Stimulated activated CD4-positive, alpha-beta T cell treated with anti-CD3 and anti-CD28 coated beads, TNF-alpha, amount 100 ng/mL, for 1 hour (primary cell): Measurements from ENCODE around the gene PLA2G2E.
"Not testable (repeated sequence)": the region's sequence is repeated elsewhere in the genome, so short reads cannot be mapped to it uniquely, and the experiment has no call there.

Experiments
- DNase-seq, 3 donors: peaks; one replicate each; pipeline ENCODE4 v3.0.0-alpha.2; 2020; ENCODE audit warnings: low read depth in 3 of 3, low spot score in 1 of 3

The PLA2G2E gene

DNA sequence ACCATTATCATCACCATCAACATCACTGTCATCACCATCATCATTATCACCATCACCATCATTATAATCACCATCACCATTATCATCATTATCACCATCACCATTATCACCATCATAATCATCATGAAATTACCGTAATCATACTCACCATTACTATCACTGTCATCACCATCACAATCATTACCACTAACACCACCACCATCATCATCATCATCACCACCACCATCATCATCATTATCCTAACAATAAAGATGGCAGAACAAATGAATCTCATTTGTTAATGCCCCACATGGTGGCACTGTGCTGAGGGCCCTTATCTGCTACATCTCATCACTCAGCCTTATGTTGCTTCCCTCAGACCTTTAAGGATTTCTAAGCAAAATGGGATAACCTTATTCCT lies 9.4 kb upstream of the PLA2G2E start:
- DNase-seq: no peak

DNA sequence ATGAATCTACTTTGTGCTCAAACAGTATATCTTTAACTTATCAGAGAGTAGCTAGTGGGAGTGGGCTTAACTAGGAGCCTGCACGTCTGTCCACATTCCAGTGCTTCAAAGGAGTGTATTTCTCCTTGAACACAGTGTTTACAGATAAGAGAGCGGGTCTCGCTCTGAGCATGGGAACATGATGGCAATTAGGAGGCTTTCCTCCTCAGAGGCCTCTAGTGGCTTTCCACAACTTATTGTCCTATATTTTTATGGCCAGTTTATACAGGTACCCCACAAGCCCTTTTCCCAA lies 3.7 kb upstream of the PLA2G2E start:
- not testable (repeated sequence) for DNase-seq

DNA sequence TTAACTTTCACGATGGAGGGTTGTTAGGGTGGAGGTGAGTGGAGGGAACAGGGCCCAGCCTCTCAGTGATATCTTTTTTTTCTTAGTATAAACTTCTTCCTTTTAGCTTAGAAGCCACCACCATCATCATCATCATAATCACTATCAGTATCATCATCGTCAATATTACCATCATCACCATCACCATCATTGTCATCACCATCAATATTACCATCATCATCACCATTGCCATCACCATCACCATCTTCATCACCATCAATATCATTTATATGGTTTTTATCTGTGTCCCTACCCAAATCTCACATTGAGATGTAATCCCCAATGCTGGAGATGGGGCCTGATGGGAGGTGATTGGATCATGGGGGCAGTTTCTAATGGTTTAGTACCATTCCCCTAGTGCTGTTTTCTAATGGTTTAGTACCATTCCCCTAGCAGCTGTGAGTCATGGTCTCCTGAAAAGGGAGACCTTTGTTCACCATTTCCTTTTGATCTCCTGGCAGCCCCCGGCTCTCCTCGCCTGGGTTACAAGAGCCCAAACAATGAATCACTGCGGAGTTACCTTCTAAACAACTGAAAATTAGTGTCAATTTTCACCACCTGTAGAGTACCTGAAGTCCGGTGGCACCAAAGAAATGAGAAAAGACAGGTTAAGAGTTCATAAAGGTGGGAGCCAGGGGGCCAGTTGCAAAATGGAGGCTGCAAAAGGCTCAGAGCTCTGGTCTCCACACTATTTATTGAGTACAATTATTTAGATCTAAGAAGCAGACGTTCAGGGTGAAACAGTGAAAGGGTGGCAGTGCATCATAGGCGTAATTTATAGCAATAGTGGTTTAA lies 3.1 kb upstream of the PLA2G2E start:
- no peak for DNase-seq

DNA sequence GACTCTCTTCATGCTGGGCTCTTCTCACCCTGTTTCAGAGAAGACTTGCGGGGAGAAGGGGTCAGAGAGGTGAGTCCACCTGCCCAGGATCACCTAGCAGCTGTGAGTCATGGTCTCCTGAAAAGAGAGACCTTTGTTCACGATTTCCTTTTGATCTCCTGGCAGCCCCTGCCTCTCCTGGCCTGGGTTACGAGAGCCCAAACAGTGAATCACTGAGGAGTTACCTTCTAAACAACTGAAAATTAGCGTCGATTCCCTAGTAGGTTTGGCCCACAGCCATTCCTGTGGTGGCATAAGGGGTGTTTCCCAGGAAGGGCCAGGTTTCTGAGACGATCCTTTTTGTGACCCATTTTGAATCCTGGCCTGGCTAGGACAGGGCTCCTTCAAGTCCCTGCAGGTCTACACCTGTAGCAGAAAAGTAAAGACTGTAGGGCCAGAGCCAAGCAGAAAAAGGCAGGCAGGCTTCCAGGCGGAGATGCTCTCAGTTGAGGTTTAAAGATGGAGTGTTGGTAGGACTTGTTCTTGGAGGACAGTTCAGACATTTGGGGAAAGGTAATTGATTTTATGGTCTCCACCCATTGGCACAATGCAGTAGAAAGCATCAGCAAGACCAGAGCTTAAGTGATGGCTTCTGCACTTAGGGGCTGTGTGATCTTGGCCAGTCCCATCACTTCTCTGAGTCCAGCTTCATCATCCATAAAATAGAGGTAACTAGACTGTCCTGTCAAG lies 2.1 kb upstream of the PLA2G2E start:
- no peak for DNase-seq

DNA sequence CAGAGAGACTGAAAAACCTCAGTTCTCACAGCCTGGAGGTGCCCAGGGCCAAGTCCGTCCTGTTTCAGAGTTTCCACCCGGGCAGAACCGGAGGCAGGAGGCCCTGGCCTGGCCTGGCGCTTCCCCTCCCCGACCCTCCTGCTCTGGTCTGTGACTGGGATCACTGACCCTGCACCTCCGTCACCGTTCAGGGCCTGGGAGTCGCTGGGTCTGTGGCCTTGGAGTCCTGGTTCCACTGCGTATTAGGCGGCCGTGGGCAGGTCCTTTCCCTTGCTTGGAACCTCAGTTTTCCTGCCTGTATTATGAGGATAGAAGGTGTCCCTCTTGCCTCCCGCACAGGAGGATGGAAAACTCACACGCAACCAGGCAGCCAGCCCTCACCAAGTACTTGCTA lies 533 bp upstream of the PLA2G2E start:
- DNase-seq: no peak

DNA sequence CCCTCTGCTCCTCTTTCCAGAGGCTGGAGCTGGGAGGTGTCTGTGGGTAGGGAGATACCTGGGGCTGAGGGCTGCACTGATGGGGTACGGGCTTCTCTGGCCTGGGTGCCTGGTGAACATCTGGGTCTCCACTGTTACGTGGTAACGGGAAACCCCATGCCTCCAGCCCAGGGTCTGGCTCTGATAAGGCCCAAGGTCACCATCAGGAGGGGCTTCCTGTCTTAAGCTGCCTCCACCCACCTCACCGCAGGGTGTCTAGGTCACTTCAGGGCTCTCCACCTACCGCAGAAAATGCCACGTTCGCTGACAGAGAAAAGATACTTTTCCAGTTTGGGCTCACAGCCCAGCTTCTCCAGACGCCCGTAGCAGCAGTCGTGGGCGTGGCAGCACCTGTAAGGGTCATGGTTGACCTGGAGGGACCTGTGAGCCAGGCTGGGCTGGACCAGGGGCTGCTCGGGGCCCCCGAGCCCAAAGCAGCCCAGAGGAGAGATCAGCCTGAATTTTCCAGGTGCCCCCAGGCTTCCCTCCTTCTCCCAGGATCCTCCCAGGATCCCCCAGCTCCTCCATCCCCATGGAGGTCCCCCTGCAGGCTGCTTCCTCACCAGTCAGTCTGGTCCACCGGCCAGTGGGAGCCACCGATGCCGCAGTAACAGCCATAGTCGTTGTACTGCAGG lies 1.3 kb downstream of the PLA2G2E start:
- no peak for DNase-seq

DNA sequence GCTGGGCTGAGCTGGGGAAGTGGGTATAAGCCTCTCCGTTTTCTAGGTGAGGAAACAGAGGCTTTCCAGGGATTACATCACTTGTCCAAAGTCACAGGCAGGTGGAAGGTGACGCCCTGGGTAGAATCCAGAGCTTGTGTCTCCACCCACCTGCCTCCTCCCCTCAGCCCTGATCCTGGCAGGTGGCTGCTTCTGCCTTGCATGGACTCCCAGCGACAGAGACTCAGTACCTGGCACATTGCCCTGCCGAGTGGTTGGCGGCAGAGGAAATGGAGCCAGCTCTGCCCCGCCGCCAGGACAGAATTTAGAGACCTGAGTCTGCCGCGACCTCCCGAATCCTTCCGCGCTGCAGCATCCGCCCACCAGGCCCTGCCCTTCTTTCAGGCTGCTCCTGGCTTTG lies 2.1 kb downstream of the PLA2G2E start:
- DNase-seq: no peak

DNA sequence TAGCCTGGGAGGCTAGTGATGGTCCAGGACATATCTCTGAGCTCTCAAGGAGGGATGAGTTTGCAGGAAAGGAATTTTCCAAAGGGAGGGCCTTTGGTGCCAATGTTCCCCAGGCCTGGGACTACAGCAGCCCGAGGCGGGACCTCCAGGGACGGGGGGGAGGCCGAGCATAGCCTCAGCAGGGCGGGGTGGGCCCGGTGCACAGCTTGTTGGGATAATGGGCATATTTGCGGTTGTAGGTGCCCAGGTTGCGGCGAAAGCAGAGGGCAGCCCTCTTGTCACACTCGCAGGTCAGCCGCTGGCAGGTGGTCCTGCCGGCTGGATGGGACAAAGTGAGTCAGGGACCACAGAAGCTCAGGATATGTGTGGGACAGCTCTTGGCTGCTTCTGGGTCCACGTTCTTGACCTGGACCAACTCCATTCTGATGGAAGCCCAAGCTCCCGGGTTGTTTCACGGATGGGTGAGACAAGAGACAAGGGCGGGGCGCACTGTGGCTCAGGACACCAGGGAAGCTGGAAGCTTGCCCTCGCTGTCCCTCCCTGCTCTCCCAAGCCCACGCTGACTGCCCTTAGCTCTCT lies 3.2 kb downstream of the PLA2G2E start:
- no peak for DNase-seq

DNA sequence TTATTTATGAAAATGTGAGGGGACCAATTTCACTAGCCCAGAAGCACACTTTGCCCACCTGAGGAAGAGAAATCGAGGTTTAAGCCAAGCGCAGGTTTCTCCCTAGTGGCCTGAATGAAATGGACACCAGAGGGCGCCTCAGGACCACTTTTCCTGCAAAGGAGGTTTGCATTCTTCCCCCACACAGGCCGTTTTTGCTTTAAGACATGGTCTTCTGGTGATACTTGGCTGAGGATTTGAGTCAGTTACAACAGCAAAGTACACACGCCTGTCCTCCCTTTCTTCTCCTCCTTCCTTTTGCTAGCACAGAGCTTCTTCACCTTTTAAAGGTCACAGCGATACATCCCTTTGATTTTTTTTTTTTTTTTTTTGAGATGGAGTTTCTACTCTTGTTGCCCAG lies 5.4 kb downstream of the PLA2G2E start:
- peak; percentile 42 to 74 (median 66) for DNase-seq

DNA sequence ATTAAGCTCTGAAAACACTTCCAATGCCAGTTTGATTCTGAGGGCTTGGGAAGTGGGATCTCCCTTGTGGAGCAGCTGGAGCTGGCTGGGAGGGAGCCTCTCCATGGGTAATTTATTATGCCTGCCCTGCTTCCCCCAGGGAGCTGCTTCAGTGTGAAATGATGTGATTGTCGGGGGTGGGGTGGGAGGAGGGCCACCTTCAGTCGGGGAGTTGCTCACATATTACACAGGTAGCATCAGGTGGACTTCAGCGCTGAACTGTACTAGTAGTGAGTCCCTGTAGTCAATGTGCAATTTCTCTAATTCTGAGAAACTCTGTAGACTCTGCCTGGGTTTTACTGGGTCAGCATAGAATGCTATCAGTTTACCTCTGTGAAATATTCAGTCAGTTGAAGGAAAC lies 12.8 kb downstream of the PLA2G2E start:
- DNase-seq: no peak

DNA sequence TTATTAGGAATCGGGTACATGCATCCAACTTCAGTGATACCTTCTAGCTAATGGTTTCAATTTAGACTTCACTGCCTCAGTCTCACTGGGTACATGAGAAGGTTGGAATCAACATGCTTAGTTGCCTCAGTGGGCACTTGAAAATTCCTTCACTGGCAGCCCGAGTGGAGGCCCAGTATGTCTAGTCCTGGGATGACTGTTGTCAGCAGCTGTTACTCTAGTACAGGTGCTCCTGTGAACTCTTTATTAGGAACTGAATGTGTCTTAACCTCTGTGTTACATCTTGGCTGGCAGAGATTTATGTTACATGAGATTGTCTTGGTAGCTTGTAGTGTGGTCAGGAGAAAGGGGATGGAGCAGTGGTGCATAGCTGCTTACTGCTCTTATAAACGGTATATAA lies 13.4 kb downstream of the PLA2G2E start:
- DNase-seq: no peak

DNA sequence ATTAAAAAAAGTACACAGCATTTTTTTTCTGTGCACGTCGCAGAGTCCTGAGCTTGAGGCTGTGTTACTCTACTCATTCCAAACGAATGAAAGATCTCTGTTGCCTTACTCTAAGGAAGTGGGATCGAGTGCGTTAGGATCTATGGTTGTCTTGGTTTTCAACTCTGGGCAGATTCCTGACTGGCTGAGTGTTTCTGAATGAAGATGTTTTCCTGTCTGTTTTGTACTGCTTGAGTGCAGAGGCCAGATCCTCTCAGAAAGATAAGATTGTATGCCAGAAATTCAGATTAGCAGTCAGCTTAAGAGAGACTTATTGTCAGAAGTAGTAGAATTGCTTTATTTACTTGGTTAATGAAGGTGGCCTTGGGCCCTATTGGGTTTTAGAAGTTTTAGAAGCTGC lies 14.0 kb downstream of the PLA2G2E start:
- DNase-seq: no peak

DNA sequence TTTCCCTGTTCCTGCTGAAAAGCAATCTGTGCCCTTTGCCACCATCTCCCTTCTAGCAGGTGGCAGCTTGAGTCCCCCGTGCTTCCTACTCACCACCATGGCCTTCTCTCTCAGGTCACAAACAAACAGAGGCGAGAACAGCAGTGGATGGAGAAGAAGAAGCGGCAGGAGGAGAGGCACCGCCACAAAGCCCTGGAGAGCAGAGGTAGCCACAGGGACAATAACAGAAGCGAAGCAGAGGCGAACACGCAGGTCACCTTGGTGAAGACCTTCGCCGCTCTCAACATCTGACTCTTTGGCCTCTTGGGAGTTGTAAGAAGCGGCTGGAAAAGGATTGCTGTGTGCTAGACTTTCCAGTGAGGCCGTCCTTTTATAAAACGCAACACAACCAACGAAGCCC lies 16.0 kb downstream of the PLA2G2E start:
- no peak for DNase-seq

DNA sequence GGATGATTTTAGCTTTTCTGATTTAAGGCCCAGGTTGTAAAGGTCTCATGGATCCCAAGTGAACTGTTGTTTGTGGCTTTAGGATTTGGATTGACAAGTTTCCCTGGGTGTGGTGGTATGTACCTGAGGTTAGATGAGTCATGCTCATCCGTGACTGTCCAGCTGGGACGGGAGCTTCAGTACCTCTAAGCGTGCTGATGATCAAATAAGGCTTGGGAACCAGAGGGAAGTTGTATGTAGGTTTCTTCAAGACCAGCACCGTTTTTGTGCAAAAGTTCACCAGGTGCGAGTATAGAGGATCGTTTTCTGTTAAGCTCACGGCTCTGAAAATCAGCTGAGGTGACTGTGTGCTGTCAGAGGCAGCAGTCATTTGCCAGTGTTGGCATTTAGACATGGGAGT lies 19.8 kb downstream of the PLA2G2E start:
- no peak for DNase-seq

DNA sequence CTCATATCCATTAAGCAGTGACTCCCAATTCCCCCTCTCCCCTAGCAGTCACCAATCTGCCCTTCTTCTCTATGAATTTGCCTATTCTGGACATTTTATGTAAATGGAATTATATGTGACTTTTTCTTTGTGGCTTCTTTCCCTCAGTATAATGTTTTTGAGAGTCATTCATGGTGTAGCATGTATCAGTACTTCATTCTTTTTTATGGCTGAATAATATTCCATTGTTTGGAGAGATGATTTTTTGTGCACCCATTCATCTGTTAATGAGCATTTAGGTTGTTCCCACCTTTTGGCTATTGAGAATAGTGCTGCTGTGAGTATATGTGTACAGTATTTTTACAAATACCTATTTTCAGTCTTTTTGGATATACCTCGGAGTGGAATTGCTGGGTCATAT lies 21.8 kb downstream of the PLA2G2E start:
- DNase-seq: no peak

DNA sequence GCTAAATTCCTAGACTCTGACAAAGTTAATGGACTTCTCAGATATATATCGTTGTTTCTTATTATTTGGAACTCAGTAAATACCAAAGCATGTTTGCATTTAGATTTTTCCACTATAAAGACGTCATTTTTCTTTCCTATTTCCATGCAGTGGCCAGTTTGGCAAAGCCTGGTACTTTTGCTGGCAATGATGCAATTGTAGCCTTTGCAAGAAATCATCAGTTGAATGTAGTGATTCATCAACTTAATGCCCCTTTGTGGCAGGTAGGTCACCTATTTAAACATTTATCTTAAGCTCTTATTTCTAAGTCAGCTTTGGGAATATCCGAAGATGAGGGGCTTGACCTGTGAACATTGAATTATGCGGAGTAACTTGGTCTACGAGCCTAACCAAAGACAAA lies 29.2 kb downstream of the PLA2G2E start:
- DNase-seq: no peak

DNA sequence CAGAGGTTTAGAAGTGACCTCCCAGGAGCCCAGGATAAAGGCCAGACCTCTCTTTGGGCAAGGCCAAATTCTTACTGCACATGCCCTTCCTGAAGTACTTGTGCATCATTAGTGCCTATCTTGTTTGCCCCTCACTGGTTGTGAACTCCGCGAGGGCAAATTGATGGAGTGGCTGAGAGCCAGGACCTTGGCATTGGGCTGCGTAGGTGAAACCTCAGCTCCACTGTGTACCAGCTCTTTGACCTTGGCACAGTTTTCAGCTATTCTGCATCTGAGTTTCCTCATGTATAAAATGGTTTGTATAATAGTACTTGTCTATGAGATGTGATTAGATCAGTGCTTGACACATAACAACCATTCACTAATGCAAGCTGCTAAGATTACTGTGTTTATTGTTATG lies 29.7 kb downstream of the PLA2G2E start:
- DNase-seq: no peak

DNA sequence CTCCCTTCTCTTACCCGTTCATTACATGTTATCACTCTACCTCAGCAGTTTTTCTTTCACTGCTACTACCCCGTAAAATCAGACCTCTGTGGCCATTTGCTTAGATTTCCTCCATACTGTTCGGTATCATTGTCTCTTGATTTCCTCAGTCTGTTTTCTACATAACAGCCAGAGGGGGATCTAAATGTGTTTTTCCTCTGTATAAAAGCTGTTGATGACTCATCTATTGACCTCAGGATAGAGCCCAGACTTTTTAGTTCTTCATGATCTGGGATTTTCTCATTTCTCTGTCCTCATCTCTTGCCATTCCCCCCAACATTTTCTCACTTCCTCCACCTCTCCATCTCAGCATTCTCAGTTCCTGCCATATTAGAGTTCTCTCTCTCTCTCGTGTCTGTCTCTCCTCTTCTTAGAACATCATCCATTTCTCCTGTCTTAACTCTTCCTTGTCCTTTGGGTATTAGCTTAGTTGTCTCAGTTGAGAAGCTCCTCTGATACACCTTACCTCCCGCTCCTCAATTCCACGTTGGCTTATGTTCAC lies 30.7 kb downstream of the PLA2G2E start:
- DNase-seq: no peak

DNA sequence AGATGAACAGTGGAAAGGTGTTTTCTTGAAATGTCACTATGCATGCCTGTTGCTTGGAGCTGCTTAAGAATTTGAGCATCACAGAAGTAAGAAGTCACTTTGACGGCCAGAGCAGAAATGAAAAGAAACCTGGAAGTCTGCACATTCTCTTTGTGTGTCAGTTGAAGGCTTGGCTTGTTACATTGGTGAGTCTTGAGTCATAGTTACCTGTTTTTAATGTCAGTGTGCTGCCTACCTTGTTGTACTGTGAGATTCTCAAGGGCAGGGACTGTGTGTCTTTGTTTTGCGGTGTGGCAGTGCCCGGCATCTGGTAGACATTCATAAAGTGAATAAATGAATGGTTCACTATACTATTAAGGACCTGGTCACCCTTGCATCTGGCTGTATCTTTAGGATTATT lies 31.3 kb downstream of the PLA2G2E start:
- DNase-seq: no peak

DNA sequence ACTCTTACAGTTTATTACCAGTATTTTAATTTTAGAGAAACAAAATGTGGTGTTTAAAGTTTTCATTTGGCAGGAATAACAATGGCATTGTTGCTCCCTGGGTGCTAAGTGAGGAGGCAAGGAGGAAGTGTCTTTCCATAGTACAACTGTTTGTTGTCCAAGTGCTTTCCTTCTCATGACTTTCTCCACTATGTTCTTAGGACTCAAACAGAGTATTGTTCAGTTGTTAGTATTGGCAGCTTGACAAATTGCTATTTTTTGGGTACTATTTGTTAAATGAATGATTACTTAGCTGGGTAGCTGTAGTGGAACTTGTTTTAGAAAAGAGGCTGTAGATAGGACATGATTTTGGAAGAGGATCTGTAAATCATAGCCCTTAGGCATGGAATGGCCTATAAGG lies 33.8 kb downstream of the PLA2G2E start:
- DNase-seq: no peak

DNA sequence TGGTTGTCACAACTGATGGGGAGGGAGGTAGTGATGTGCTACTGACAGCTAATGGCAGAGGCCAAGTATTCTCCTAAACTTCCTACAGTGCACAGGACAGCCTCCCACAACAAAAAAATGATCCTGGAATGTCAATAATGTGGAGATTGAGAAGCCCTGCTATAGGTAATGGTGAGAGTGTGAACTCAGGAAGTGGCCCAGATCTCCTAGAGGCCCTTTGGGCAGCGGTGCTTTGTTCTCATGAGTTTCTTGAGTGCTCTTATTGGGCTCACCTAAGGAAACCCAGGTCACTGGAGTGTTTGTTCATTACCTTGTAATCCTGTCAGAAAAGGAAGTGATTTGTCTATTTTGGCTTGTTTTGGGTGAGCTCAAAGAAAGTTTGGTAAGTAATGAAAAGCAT lies 35.3 kb downstream of the PLA2G2E start:
- DNase-seq: no peak

DNA sequence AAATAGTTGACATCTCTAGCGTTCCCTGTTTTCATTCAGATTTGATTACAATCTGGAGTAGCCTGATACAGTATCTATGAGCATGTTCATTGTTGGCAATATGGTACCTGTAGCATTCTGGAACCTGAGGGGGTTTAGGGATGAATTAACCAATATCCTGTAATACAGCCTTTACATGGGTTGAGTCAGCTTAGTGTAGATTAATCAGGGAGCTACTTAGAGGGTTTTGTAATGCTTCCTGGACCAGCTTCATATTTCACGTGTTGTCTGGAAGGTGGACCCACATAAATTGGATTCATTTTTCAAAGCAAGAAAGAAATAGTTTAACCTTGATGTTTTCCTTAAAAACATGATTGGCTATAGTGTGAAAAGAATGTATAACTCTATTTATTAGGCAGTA lies 37.6 kb downstream of the PLA2G2E start:
- no peak for DNase-seq
